Bronchial epithelial cell (primary cell): ENCODE results near the gene ATP12A. TPM values are rescaled to one million over a fixed set of nuclear protein-coding genes. Genes with fewer than 3 reads are reported as not detected.

Experiments used
- DNase-seq: peaks from one replicate; pipeline ENCODE4 v3.0.0-alpha.2; 2010; ENCODE audit warnings: low read depth
- FAIRE-seq: peaks from 2 replicates; lab custom pipeline; 2011; peaks lifted over from hg19 to GRCh38; lab: Jason Lieb, UNC
- H3K27me3 ChIP-seq: 2 replicates; pipeline ENCODE4 v1.5.1; 2011; ENCODE audit warnings: low read length; ENCODE audit not compliant: control insufficient read depth, insufficient read depth
- H3K36me3 ChIP-seq: 2 replicates; pipeline ENCODE4 v1.5.1; 2011; ENCODE audit warnings: low read length; ENCODE audit not compliant: control insufficient read depth, insufficient read depth
- H3K4me3 ChIP-seq: 2 replicates; pipeline ENCODE4 v1.5.1; 2011; ENCODE audit warnings: mild to moderate bottlenecking, low read depth, low read length, control low read depth
- total RNA-seq: library from RNA; depleted of rRNA; stranded (reverse); fragments of >200 nt; gene quantifications from 2 replicates; pipeline ENCODE4 v1.2.1, GENCODE V29; 2014
- TF ChIP-seq, protein P1 (sequence below): IDR thresholded peaks from 2 replicates; pipeline ENCODE4 v1.5.1; 2011; ENCODE audit warnings: mild to moderate bottlenecking, moderate library complexity, low read length, control low read depth, inconsistent platforms; ENCODE audit not compliant: insufficient read depth, severe bottlenecking

ATP12A gene
- total RNA-seq, 1 donor from 2014 or later = 7.9 TPM

DNA sequence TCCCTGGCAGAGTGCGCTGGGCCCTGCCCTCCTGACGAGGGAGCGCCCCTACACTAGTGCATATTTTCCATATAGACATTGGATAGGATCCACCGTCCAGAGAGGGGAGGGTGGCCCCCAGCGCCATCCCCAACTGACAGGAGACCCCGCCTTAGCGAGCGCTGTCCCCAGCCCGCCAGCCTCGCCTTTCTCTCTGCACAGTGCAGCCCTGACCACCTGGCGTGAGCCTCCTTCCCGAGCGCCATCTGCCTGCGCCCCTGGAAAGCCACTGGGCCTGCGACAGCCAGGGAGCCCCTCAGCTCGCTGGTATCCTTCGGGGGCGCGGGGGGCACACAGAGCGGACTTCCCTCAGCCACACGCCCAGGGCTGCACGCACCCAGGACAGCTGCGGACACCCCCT lies 42.1 kb upstream of the ATP12A start:
- TF ChIP-seq, protein P1, sequence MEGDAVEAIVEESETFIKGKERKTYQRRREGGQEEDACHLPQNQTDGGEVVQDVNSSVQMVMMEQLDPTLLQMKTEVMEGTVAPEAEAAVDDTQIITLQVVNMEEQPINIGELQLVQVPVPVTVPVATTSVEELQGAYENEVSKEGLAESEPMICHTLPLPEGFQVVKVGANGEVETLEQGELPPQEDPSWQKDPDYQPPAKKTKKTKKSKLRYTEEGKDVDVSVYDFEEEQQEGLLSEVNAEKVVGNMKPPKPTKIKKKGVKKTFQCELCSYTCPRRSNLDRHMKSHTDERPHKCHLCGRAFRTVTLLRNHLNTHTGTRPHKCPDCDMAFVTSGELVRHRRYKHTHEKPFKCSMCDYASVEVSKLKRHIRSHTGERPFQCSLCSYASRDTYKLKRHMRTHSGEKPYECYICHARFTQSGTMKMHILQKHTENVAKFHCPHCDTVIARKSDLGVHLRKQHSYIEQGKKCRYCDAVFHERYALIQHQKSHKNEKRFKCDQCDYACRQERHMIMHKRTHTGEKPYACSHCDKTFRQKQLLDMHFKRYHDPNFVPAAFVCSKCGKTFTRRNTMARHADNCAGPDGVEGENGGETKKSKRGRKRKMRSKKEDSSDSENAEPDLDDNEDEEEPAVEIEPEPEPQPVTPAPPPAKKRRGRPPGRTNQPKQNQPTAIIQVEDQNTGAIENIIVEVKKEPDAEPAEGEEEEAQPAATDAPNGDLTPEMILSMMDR = no peak
- FAIRE-seq = no peak
- no peak for DNase-seq
- Histone ChIP-seq H3K27me3 (no peaks in the 10 kb centered on the region), H3K36me3 (no peaks in the 10 kb centered on the region), H3K4me3 (no peak overlapping the region)

DNA sequence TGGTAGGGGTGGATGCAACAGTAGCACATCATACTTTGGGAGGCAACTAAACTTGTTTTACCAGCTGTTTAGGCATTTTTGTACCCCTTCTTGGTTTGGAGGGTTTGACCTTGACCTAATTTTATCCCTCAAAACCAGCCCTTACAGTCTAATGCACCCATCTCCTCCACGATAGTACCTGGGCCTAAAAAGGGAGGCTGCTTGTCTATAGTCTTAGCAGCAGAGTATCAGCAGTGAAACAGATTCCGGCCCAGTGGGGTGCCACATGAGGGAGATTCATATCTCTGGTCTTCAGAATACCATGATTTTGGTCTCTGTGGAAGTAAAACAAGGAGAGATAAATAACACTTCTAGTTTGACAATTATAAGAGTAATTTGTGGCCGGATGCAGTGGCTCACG lies 39.5 kb upstream of the ATP12A start:
- H3K36me3 ChIP-seq = no peaks in the 10 kb centered on the region
- H3K27me3 ChIP-seq = no peaks in the 10 kb centered on the region
- TF ChIP-seq, protein P1 = no peak
- FAIRE-seq = no peak
- no peak for DNase-seq
- no peak overlapping the region for H3K4me3 ChIP-seq

DNA sequence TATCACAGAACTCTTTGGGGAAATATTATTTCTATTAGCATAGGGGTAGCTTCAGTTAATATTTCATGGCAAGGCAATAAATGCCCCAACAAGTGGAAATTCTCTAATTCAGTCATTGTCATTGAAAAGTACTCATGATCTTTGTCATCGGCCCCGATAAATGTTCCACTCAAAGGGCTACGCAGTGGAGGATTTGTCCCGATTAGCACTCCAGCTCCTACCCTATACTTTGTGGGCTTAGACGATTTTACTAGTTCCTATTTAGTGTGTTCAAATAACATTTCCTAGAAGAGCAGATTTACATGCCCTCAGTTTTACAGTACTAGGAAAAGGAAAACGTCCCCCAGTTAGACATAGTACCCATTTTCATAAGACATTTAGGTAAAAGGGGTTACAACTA lies 38.0 kb upstream of the ATP12A start:
- Histone ChIP-seq H3K4me3 (no peak overlapping the region), H3K36me3 (no peaks in the 10 kb centered on the region), H3K27me3 (no peaks in the 10 kb centered on the region)
- TF ChIP-seq, protein P1 = no peak
- FAIRE-seq (no peak), DNase-seq (no peak)

DNA sequence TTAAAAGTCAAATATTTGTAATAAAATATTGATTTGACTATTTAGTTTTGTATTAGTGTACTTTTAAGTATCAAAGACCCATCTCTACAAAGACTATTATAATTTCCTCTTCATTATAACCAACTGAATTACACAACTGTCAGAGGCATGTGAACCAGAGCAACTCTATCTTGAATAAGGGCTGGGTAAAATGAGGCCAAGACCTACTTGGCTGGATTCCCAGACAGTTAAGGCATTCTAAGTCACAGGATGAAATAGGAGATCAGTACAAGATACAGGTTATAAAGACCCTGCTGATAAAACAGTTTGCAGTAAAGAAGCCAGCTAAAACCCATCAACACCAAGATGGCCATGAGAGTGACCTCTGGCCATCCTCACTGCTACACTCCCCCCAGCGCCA lies 36.2 kb upstream of the ATP12A start:
- FAIRE-seq (no peak), DNase-seq (peak; percentile 54)
- H3K4me3 ChIP-seq = no peak overlapping the region
- H3K36me3 ChIP-seq = no peaks in the 10 kb centered on the region
- TF ChIP-seq, protein P1 = no peak
- H3K27me3 ChIP-seq = no peaks in the 10 kb centered on the region

DNA sequence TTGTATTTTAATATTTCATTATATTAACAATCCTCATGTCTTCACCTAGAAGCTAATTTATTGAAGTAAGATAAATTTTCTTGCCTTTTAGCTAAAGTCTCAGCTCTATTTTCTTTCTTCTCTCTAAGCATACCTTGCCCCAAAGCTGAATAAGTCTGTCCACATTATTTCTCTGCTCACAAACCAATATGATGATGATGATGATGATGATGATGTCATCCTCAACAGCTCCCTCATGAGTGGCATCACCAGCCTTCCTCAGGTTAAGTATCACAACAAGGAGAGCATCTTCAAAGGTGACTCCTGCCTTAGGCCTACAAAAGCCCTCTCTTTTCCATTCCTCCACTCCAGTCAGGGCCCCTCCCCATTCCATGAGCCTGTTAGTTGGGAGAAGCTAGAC lies 31.9 kb upstream of the ATP12A start:
- TF ChIP-seq, protein P1 = no peak
- no peak for DNase-seq
- no peak for FAIRE-seq
- H3K27me3 ChIP-seq = no peaks in the 10 kb centered on the region
- no peak overlapping the region for H3K4me3 ChIP-seq
- no peaks in the 10 kb centered on the region for H3K36me3 ChIP-seq

DNA sequence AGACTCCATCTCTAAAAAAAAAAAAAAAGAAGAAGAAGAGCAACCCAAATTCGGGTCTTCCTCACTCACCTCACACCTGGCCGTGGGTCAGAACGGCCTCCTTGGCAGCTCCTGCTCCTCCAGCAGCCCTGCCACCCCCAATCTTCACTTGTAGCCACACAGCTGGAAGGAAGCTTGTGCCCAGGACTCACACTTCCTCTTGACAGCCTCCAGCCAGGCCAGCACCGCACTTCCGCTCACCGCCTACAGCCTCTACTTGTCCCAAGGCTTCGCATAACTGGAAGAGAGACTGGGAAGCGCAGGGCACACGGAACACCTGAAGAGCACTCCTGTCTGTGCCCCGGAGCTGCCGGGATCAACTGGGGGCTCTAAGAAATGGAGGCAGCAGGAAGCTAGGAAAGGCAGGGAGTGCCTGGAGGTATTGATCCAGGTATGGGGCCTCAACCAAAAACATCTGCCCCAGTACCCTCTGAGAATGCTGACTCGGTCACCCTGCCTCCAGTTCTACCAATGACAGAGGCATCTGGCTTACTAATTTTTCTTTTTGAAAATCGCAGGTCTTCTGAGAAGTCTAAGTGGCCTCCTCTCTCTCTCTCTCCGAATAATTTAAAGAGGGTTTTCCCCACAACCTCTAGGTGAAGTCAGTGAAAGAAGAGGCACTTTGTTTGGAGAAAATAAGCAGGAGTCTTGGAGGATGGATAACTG lies 31.1 kb upstream of the ATP12A start:
- DNase-seq = no peak
- H3K4me3 ChIP-seq = no peak overlapping the region
- H3K27me3 ChIP-seq = no peaks in the 10 kb centered on the region
- no peak for FAIRE-seq
- H3K36me3 ChIP-seq = no peaks in the 10 kb centered on the region
- TF ChIP-seq, protein P1 = no peak
